ENCODE measurements around the gene TMEM114.

GRCh38 chr16:8568231-8568617 is 22.1 kb downstream of the TMEM114 start:
- TF ChIP-seq, protein P1, sequence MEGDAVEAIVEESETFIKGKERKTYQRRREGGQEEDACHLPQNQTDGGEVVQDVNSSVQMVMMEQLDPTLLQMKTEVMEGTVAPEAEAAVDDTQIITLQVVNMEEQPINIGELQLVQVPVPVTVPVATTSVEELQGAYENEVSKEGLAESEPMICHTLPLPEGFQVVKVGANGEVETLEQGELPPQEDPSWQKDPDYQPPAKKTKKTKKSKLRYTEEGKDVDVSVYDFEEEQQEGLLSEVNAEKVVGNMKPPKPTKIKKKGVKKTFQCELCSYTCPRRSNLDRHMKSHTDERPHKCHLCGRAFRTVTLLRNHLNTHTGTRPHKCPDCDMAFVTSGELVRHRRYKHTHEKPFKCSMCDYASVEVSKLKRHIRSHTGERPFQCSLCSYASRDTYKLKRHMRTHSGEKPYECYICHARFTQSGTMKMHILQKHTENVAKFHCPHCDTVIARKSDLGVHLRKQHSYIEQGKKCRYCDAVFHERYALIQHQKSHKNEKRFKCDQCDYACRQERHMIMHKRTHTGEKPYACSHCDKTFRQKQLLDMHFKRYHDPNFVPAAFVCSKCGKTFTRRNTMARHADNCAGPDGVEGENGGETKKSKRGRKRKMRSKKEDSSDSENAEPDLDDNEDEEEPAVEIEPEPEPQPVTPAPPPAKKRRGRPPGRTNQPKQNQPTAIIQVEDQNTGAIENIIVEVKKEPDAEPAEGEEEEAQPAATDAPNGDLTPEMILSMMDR (IDR thresholded peaks at IDR 0.05): no peak
- TF ChIP-seq POLR2A (IDR thresholded peaks at IDR 0.05): no peak
